H1 (cell line): ENCODE measurements around the gene DOHH. TPM values are rescaled to one million over a fixed set of nuclear protein-coding genes. Genes with fewer than 3 reads are reported as not detected.

ENCODE experiments used
- CTCF ChIA-PET: fragments of 300-600 bp; sonication (Branson Sonifier 250); formaldehyde crosslinking; loops from one replicate; lab custom pipeline; 2021; ENCODE audit not compliant: partially characterized antibody; lab: Charles Lee
- POLR2A ChIA-PET: fragments of 300-600 bp; sonication (Branson Sonifier 250); formaldehyde crosslinking; loops from one replicate; lab custom pipeline; 2021; ENCODE audit warnings: inconsistent platforms; ENCODE audit not compliant: partially characterized antibody; lab: Charles Lee
- DNase-seq, 2 experiments: peaks; one replicate each; pipeline versions ENCODE4 v3.0.0 to v3.0.0-alpha.2; 2010 to 2022; ENCODE audit warnings: low spot score in 2 of 2, low read depth in 1 of 2, mixed read lengths in 1 of 2
- FAIRE-seq: peaks from 2 replicates; lab custom pipeline; 2011; peaks lifted over from hg19 to GRCh38; lab: Jason Lieb, UNC
- H2AFZ ChIP-seq: 2 replicates; pipeline ENCODE4 v1.8.1; 2012; ENCODE audit warnings: low read length, inconsistent platforms
- H2AK5ac ChIP-seq: 2 replicates; pipeline ENCODE4 v1.6.1; 2013; ENCODE audit warnings: low read depth, low read length
- H2BK120ac ChIP-seq: replicated peaks from 2 replicates; pipeline ENCODE3; 2013; ENCODE audit warnings: low read depth, low read length, inconsistent platforms
- H2BK12ac ChIP-seq: 2 replicates; pipeline ENCODE4 v1.6.1; 2013; ENCODE audit warnings: low read depth, low read length
- H2BK15ac ChIP-seq: 2 replicates; pipeline ENCODE4 v1.6.1; 2013; ENCODE audit warnings: low read length
- H2BK20ac ChIP-seq: 2 replicates; pipeline ENCODE4 v1.6.1; 2013; ENCODE audit warnings: low read length
- H2BK5ac ChIP-seq: 2 replicates; pipeline ENCODE4 v1.6.1; 2013; ENCODE audit warnings: low read depth, low read length
- H3K14ac ChIP-seq: 2 replicates; pipeline ENCODE4 v1.6.1; 2013; ENCODE audit warnings: inconsistent platforms; ENCODE audit not compliant: insufficient read length
- H3K18ac ChIP-seq: 2 replicates; pipeline ENCODE4 v1.6.1; 2013; ENCODE audit warnings: low read length; ENCODE audit errors: extremely low read depth
- H3K23ac ChIP-seq: 2 replicates; pipeline ENCODE4 v1.6.1; 2013; ENCODE audit warnings: inconsistent platforms; ENCODE audit not compliant: insufficient read length
- H3K23me2 ChIP-seq: 2 replicates; pipeline ENCODE4 v1.6.1; 2013; ENCODE audit warnings: low read depth, low read length
- H3K27ac ChIP-seq: 2 replicates; pipeline ENCODE4 v1.6.1; 2011; ENCODE audit warnings: low read depth, low read length, inconsistent platforms
- H3K27me3 ChIP-seq, 4 experiments: replicated peaks in 1 of 4; 1 replicate in 1 of 4; 2 replicates in 3 of 4; pipeline versions ENCODE4 v1.6.1 to v1.8.1; 2011 to 2013; ENCODE audit warnings: low read length in 3 of 4, mild to moderate bottlenecking in 3 of 4, inconsistent platforms in 2 of 4, mixed read lengths in 2 of 4, moderate library complexity in 1 of 4; ENCODE audit not compliant: control insufficient read depth in 3 of 4, insufficient read depth in 3 of 4; ENCODE audit errors: extremely low read depth in 1 of 4
- H3K36me3 ChIP-seq, 4 experiments: 2 replicates each; pipeline versions ENCODE4 v1.6.1 to v1.8.1; 2011 to 2013; ENCODE audit warnings: mild to moderate bottlenecking in 4 of 4, low read length in 3 of 4, moderate library complexity in 2 of 4, control low read depth in 1 of 4, inconsistent platforms in 1 of 4; ENCODE audit not compliant: insufficient read depth in 4 of 4, control insufficient read depth in 2 of 4
- H3K4ac ChIP-seq: replicated peaks from 2 replicates; pipeline ENCODE3; 2013; ENCODE audit warnings: low read length, low read depth, mixed read lengths, inconsistent platforms; ENCODE audit not compliant: insufficient read length
- H3K4me1 ChIP-seq, 4 experiments: replicated peaks in 1 of 4; 1 replicate in 1 of 4; 2 replicates in 3 of 4; pipeline versions ENCODE4 v1.6.1 to v1.8.1; 2011 to 2013; ENCODE audit warnings: low read length in 3 of 4, inconsistent platforms in 2 of 4, mixed read lengths in 1 of 4; ENCODE audit not compliant: insufficient read depth in 4 of 4, control insufficient read depth in 3 of 4
- H3K4me2 ChIP-seq, 2 experiments: 2 replicates each; pipeline versions ENCODE4 v1.6.1 to v1.8.1; 2011 to 2013; ENCODE audit warnings: low read depth in 2 of 2, low read length in 2 of 2, control low read depth in 1 of 2, inconsistent platforms in 1 of 2, mild to moderate bottlenecking in 1 of 2; ENCODE audit not compliant: insufficient read depth in 1 of 2
- H3K4me3 ChIP-seq, 4 experiments: fragments of 200-600, 300-600 bp in 1 of 4; sonication (generic), shearing (Covaris generic), sonication (Bioruptor Twin) in 1 of 4; 2 replicates each; pipeline versions ENCODE4 v1.5.1 to v1.8.1; 2011 to 2016; ENCODE audit warnings: low read length in 4 of 4, low read depth in 3 of 4, control low read depth in 2 of 4, inconsistent platforms in 2 of 4, mild to moderate bottlenecking in 2 of 4, mixed read lengths in 1 of 4, moderate library complexity in 1 of 4; ENCODE audit not compliant: insufficient read depth in 2 of 4; ENCODE audit errors: extremely low read depth in 1 of 4
- H3K56ac ChIP-seq: replicated peaks from 2 replicates; pipeline ENCODE3; 2013; ENCODE audit warnings: low read depth, mild to moderate bottlenecking, mixed read lengths, low read length, inconsistent platforms; ENCODE audit not compliant: insufficient read length
- H3K79me1 ChIP-seq: 2 replicates; pipeline ENCODE4 v1.6.1; 2013; ENCODE audit warnings: low read depth, low read length, control low read depth
- H3K79me2 ChIP-seq, 2 experiments: 2 replicates each; pipeline versions ENCODE4 v1.6.1 to v1.8.1; 2012 to 2013; ENCODE audit warnings: low read length in 2 of 2, mild to moderate bottlenecking in 2 of 2, inconsistent platforms in 1 of 2; ENCODE audit not compliant: insufficient read depth in 2 of 2, control insufficient read depth in 1 of 2
- H3K9ac ChIP-seq, 4 experiments: replicated peaks in 1 of 4; 1 replicate in 1 of 4; 2 replicates in 3 of 4; pipeline versions ENCODE4 v1.6.1 to v1.8.1; 2011 to 2013; ENCODE audit warnings: low read depth in 3 of 4, low read length in 3 of 4, control low read depth in 2 of 4, mild to moderate bottlenecking in 2 of 4, moderate library complexity in 2 of 4, inconsistent platforms in 1 of 4; ENCODE audit errors: extremely low read depth in 1 of 4
- H3K9me3 ChIP-seq, 2 experiments: 2 replicates each; pipeline versions ENCODE4 v1.6.1 to v1.8.1; 2012 to 2013; ENCODE audit warnings: mild to moderate bottlenecking in 2 of 2, moderate library complexity in 2 of 2, control low read depth in 1 of 2, inconsistent platforms in 1 of 2, low read depth in 1 of 2, low read length in 1 of 2, mixed read lengths in 1 of 2; ENCODE audit not compliant: insufficient read depth in 2 of 2
- H4K20me1 ChIP-seq, 2 experiments: replicated peaks in 1 of 2; 2 replicates each; pipeline versions ENCODE3 to v1.8.1; 2011 to 2013; ENCODE audit warnings: inconsistent platforms in 2 of 2, low read length in 2 of 2, mild to moderate bottlenecking in 1 of 2; ENCODE audit not compliant: insufficient read depth in 2 of 2, control insufficient read depth in 1 of 2
- H4K5ac ChIP-seq: 2 replicates; pipeline ENCODE4 v1.6.1; 2013; ENCODE audit warnings: low read length, low read depth, mixed read lengths, inconsistent platforms; ENCODE audit not compliant: insufficient read length
- H4K8ac ChIP-seq: 2 replicates; pipeline ENCODE4 v1.8.0; 2013; ENCODE audit warnings: mild to moderate bottlenecking, moderate library complexity, low read length, inconsistent platforms; ENCODE audit not compliant: insufficient read depth; ENCODE audit errors: extremely low read depth
- H4K91ac ChIP-seq: replicated peaks from 2 replicates; pipeline ENCODE3; 2013; ENCODE audit warnings: low read length, mixed read lengths, inconsistent platforms; ENCODE audit not compliant: insufficient read length
- TAF7 ChIP-seq: optimal IDR thresholded peaks from 2 replicates; pipeline ENCODE3; 2011; ENCODE audit warnings: low read depth, mild to moderate bottlenecking, inconsistent platforms, low read length, moderate library complexity, borderline replicate concordance
- TBP ChIP-seq: IDR thresholded peaks from 2 replicates; pipeline ENCODE4 v1.6.1; 2011; ENCODE audit warnings: low read depth, low read length, improper control_type of control experiment
- WGBS, 2 experiments: shearing (Covaris generic) in 1 of 2; methylation state at CpG; one replicate each; pipeline versions ENCODE4 v1.1.6 to v1.1.7; 2013 to 2015; ENCODE audit warnings: low lambda C conversion rate in 2 of 2, mixed read lengths in 2 of 2, inconsistent platforms in 1 of 2, low coverage in 1 of 2, missing lambda C conversion rate in 1 of 2; ENCODE audit not compliant: insufficient replicate concordance in 2 of 2, insufficient coverage in 1 of 2, insufficient read length in 1 of 2; ENCODE audit errors: extremely low coverage in 1 of 2, missing lambda C conversion rate in 1 of 2; 5-methylcytosine and 5-hydroxymethylcytosine counted together
- polyA plus RNA-seq, 7 experiments: library from polyadenylated mRNA; depleted of rRNA in 3 of 7; stranded (reverse) in 5 of 7; unstranded in 2 of 7; fragments of >200 nt in 5 of 7; fragments of 200-250 nt in 2 of 7; gene quantifications; 1 replicate in 5 of 7; 2 replicates in 1 of 7; 4 replicates in 1 of 7; pipeline versions ENCODE4 v1.2.1 to v1.2.3, GENCODE V29; 2011 to 2013; ENCODE audit warnings: missing spikeins in 2 of 7, mixed read lengths in 2 of 7
- total RNA-seq: library from RNA; stranded (reverse); fragmentation: NEBNext Ultra II Directional; extraction: Animal tissue kit (Norgen Biotek cat#: 25700); gene quantifications from 2 replicates; pipeline ENCODE4 v1.2.1, GENCODE V29; 2021

DOHH gene
- total and polyA plus RNA-seq, 2 of the 8 experiments (the other 6 are each of a cell fraction or from before 2014, with no cell fraction given) = 7.3 to 17.7 TPM

DNA sequence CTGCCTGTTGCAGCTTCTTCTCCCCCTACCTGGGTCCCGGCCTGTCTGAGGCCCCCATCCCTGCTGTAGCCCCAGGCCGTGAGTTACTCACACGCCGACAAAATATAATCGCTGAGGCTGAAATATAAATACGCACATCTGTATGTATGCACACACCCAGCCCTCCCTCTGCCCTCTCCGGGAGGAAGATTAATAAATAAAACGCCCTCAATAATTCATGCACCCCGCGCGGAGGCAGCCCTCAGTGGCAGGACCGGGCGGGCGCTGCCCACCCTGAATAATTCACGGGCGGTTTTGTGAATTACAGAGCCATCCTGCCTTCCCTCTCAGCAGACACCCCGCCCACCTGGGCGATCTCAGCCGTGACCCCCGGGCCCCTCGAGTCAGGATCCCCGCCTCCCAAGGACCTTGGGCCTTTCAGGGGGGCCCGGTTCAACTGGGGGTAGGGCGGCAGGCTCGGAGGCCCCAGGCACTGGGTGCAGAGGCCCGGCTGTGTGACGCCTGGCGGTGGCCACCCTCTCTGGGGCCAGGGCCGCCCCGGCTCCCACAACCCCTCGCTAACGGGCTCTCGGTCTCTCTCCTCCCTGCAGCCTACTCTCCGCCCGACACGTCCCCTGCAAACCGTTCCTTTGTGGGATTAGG, 44.4 kb downstream of the DOHH start:
- H3K4ac ChIP-seq = no peak overlapping the region
- H3K27me3 ChIP-seq = peaks cover 6 to 32% (median 24%) of the 10 kb centered on the region in 4 experiments
- H3K4me2 ChIP-seq = no peak overlapping the region
- no peak overlapping the region for H3K4me3 ChIP-seq
- H4K8ac ChIP-seq = no peak overlapping the region
- H2BK12ac ChIP-seq = no peak overlapping the region
- TF ChIP-seq TBP (0 out of 2 replicates have a peak, but pooled peaks have one; percentile 15), TAF7 (no peak)
- no peak overlapping the region for H3K27ac ChIP-seq
- DNase-seq (no peak), FAIRE-seq (no peak)
- no peak overlapping the region for H2BK20ac ChIP-seq
- H2BK15ac ChIP-seq = no peak overlapping the region
- no peaks in the 10 kb centered on the region for H3K79me2 ChIP-seq
- WGBS, 2 experiments = 86% methylated on average over 16 of the region's 37 CpGs; no CpG with 5 or more reads in 1 of the 2 experiments
- H3K79me1 ChIP-seq = no peaks in the 10 kb centered on the region
- peaks cover 3 to 7% of the 10 kb centered on the region in 2 experiments for H4K20me1 ChIP-seq
- H4K5ac ChIP-seq = no peak overlapping the region
- peaks cover 0 to 24% (median 9%) of the 10 kb centered on the region in 4 experiments; a peak in 6 of 7 replicates for H3K4me1 ChIP-seq
- H3K56ac ChIP-seq = no peak overlapping the region
- H4K91ac ChIP-seq = no peak overlapping the region
- no peak overlapping the region for H2AK5ac ChIP-seq
- H3K14ac ChIP-seq = no peak overlapping the region
- H3K9me3 ChIP-seq = no peaks in the 10 kb centered on the region
- no peak overlapping the region for H2AFZ ChIP-seq
- no peak overlapping the region for H3K9ac ChIP-seq
- ChIA-PET CTCF (interaction anchor here (0.7 kb wide), 1 partner anchor 95 kb away, joined by 3 read pairs; no protein-coding TSS in a partner anchor), POLR2A (no interaction called here)
- no peak overlapping the region for H2BK5ac ChIP-seq
- H3K23ac ChIP-seq = no peak overlapping the region
- H3K36me3 ChIP-seq = no peaks in the 10 kb centered on the region
- no peak overlapping the region for H2BK120ac ChIP-seq
- peaks cover 4% of the 10 kb centered on the region; the same call in 1 of the 2 replicates for H3K23me2 ChIP-seq
- H3K18ac ChIP-seq = no peak overlapping the region
